H1 (cell line): Measurements from ENCODE around the gene MT4. TPM values are rescaled to one million over a fixed set of nuclear protein-coding genes. Genes with fewer than 3 reads are reported as not detected.

Source experiments
- CTCF ChIA-PET: fragments of 300-600 bp; sonication (Branson Sonifier 250); formaldehyde crosslinking; loops from one replicate; lab custom pipeline; 2021; ENCODE audit not compliant: partially characterized antibody; lab: Charles Lee
- POLR2A ChIA-PET: fragments of 300-600 bp; sonication (Branson Sonifier 250); formaldehyde crosslinking; loops from one replicate; lab custom pipeline; 2021; ENCODE audit warnings: inconsistent platforms; ENCODE audit not compliant: partially characterized antibody; lab: Charles Lee
- DNase-seq, 2 experiments: peaks; one replicate each; pipeline versions ENCODE4 v3.0.0 to v3.0.0-alpha.2; 2010 to 2022; ENCODE audit warnings: low spot score in 2 of 2, low read depth in 1 of 2, mixed read lengths in 1 of 2
- FAIRE-seq: peaks from 2 replicates; lab custom pipeline; 2011; peaks lifted over from hg19 to GRCh38; lab: Jason Lieb, UNC
- H2AFZ ChIP-seq: 2 replicates; pipeline ENCODE4 v1.8.1; 2012; ENCODE audit warnings: low read length, inconsistent platforms
- H2AK5ac ChIP-seq: 2 replicates; pipeline ENCODE4 v1.6.1; 2013; ENCODE audit warnings: low read depth, low read length
- H2BK120ac ChIP-seq: replicated peaks from 2 replicates; pipeline ENCODE3; 2013; ENCODE audit warnings: low read depth, low read length, inconsistent platforms
- H2BK12ac ChIP-seq: 2 replicates; pipeline ENCODE4 v1.6.1; 2013; ENCODE audit warnings: low read depth, low read length
- H2BK15ac ChIP-seq: 2 replicates; pipeline ENCODE4 v1.6.1; 2013; ENCODE audit warnings: low read length
- H2BK20ac ChIP-seq: 2 replicates; pipeline ENCODE4 v1.6.1; 2013; ENCODE audit warnings: low read length
- H2BK5ac ChIP-seq: 2 replicates; pipeline ENCODE4 v1.6.1; 2013; ENCODE audit warnings: low read depth, low read length
- H3K14ac ChIP-seq: 2 replicates; pipeline ENCODE4 v1.6.1; 2013; ENCODE audit warnings: inconsistent platforms; ENCODE audit not compliant: insufficient read length
- H3K18ac ChIP-seq: 2 replicates; pipeline ENCODE4 v1.6.1; 2013; ENCODE audit warnings: low read length; ENCODE audit errors: extremely low read depth
- H3K23ac ChIP-seq: 2 replicates; pipeline ENCODE4 v1.6.1; 2013; ENCODE audit warnings: inconsistent platforms; ENCODE audit not compliant: insufficient read length
- H3K23me2 ChIP-seq: 2 replicates; pipeline ENCODE4 v1.6.1; 2013; ENCODE audit warnings: low read depth, low read length
- H3K27ac ChIP-seq: 2 replicates; pipeline ENCODE4 v1.6.1; 2011; ENCODE audit warnings: low read depth, low read length, inconsistent platforms
- H3K27me3 ChIP-seq, 4 experiments: replicated peaks in 1 of 4; 1 replicate in 1 of 4; 2 replicates in 3 of 4; pipeline versions ENCODE4 v1.6.1 to v1.8.1; 2011 to 2013; ENCODE audit warnings: low read length in 3 of 4, mild to moderate bottlenecking in 3 of 4, inconsistent platforms in 2 of 4, mixed read lengths in 2 of 4, moderate library complexity in 1 of 4; ENCODE audit not compliant: control insufficient read depth in 3 of 4, insufficient read depth in 3 of 4; ENCODE audit errors: extremely low read depth in 1 of 4
- H3K36me3 ChIP-seq, 4 experiments: 2 replicates each; pipeline versions ENCODE4 v1.6.1 to v1.8.1; 2011 to 2013; ENCODE audit warnings: mild to moderate bottlenecking in 4 of 4, low read length in 3 of 4, moderate library complexity in 2 of 4, control low read depth in 1 of 4, inconsistent platforms in 1 of 4; ENCODE audit not compliant: insufficient read depth in 4 of 4, control insufficient read depth in 2 of 4
- H3K4ac ChIP-seq: replicated peaks from 2 replicates; pipeline ENCODE3; 2013; ENCODE audit warnings: low read length, low read depth, mixed read lengths, inconsistent platforms; ENCODE audit not compliant: insufficient read length
- H3K4me1 ChIP-seq, 4 experiments: replicated peaks in 1 of 4; 1 replicate in 1 of 4; 2 replicates in 3 of 4; pipeline versions ENCODE4 v1.6.1 to v1.8.1; 2011 to 2013; ENCODE audit warnings: low read length in 3 of 4, inconsistent platforms in 2 of 4, mixed read lengths in 1 of 4; ENCODE audit not compliant: insufficient read depth in 4 of 4, control insufficient read depth in 3 of 4
- H3K4me2 ChIP-seq, 2 experiments: 2 replicates each; pipeline versions ENCODE4 v1.6.1 to v1.8.1; 2011 to 2013; ENCODE audit warnings: low read depth in 2 of 2, low read length in 2 of 2, control low read depth in 1 of 2, inconsistent platforms in 1 of 2, mild to moderate bottlenecking in 1 of 2; ENCODE audit not compliant: insufficient read depth in 1 of 2
- H3K4me3 ChIP-seq, 4 experiments: fragments of 200-600, 300-600 bp in 1 of 4; sonication (generic), shearing (Covaris generic), sonication (Bioruptor Twin) in 1 of 4; 2 replicates each; pipeline versions ENCODE4 v1.5.1 to v1.8.1; 2011 to 2016; ENCODE audit warnings: low read length in 4 of 4, low read depth in 3 of 4, control low read depth in 2 of 4, inconsistent platforms in 2 of 4, mild to moderate bottlenecking in 2 of 4, mixed read lengths in 1 of 4, moderate library complexity in 1 of 4; ENCODE audit not compliant: insufficient read depth in 2 of 4; ENCODE audit errors: extremely low read depth in 1 of 4
- H3K56ac ChIP-seq: replicated peaks from 2 replicates; pipeline ENCODE3; 2013; ENCODE audit warnings: low read depth, mild to moderate bottlenecking, mixed read lengths, low read length, inconsistent platforms; ENCODE audit not compliant: insufficient read length
- H3K79me1 ChIP-seq: 2 replicates; pipeline ENCODE4 v1.6.1; 2013; ENCODE audit warnings: low read depth, low read length, control low read depth
- H3K79me2 ChIP-seq, 2 experiments: 2 replicates each; pipeline versions ENCODE4 v1.6.1 to v1.8.1; 2012 to 2013; ENCODE audit warnings: low read length in 2 of 2, mild to moderate bottlenecking in 2 of 2, inconsistent platforms in 1 of 2; ENCODE audit not compliant: insufficient read depth in 2 of 2, control insufficient read depth in 1 of 2
- H3K9ac ChIP-seq, 4 experiments: replicated peaks in 1 of 4; 1 replicate in 1 of 4; 2 replicates in 3 of 4; pipeline versions ENCODE4 v1.6.1 to v1.8.1; 2011 to 2013; ENCODE audit warnings: low read depth in 3 of 4, low read length in 3 of 4, control low read depth in 2 of 4, mild to moderate bottlenecking in 2 of 4, moderate library complexity in 2 of 4, inconsistent platforms in 1 of 4; ENCODE audit errors: extremely low read depth in 1 of 4
- H3K9me3 ChIP-seq, 2 experiments: 2 replicates each; pipeline versions ENCODE4 v1.6.1 to v1.8.1; 2012 to 2013; ENCODE audit warnings: mild to moderate bottlenecking in 2 of 2, moderate library complexity in 2 of 2, control low read depth in 1 of 2, inconsistent platforms in 1 of 2, low read depth in 1 of 2, low read length in 1 of 2, mixed read lengths in 1 of 2; ENCODE audit not compliant: insufficient read depth in 2 of 2
- H4K20me1 ChIP-seq, 2 experiments: replicated peaks in 1 of 2; 2 replicates each; pipeline versions ENCODE3 to v1.8.1; 2011 to 2013; ENCODE audit warnings: inconsistent platforms in 2 of 2, low read length in 2 of 2, mild to moderate bottlenecking in 1 of 2; ENCODE audit not compliant: insufficient read depth in 2 of 2, control insufficient read depth in 1 of 2
- H4K5ac ChIP-seq: 2 replicates; pipeline ENCODE4 v1.6.1; 2013; ENCODE audit warnings: low read length, low read depth, mixed read lengths, inconsistent platforms; ENCODE audit not compliant: insufficient read length
- H4K8ac ChIP-seq: 2 replicates; pipeline ENCODE4 v1.8.0; 2013; ENCODE audit warnings: mild to moderate bottlenecking, moderate library complexity, low read length, inconsistent platforms; ENCODE audit not compliant: insufficient read depth; ENCODE audit errors: extremely low read depth
- H4K91ac ChIP-seq: replicated peaks from 2 replicates; pipeline ENCODE3; 2013; ENCODE audit warnings: low read length, mixed read lengths, inconsistent platforms; ENCODE audit not compliant: insufficient read length
- EZH2 ChIP-seq: fragments of 200-600 bp; sonication (generic); IDR thresholded peaks from 2 replicates; pipeline ENCODE4 v1.7.1; 2012; ENCODE audit warnings: low read depth, mild to moderate bottlenecking, moderate library complexity, low read length, inconsistent platforms; ENCODE audit not compliant: severe bottlenecking
- HDAC6 ChIP-seq: IDR thresholded peaks from one replicate; pipeline ENCODE4 v1.7.1; 2012; ENCODE audit warnings: low read depth, mild to moderate bottlenecking, inconsistent platforms, low read length, moderate library complexity
- MAFK ChIP-seq: IDR thresholded peaks from 2 replicates; pipeline ENCODE4 v1.6.1; 2012; ENCODE audit warnings: low read depth, mild to moderate bottlenecking, improper control_type of control experiment, low read length
- POLR2A ChIP-seq, 2 experiments: IDR thresholded peaks; 1 replicate in 1 of 2; 2 replicates in 1 of 2; pipeline ENCODE4 v1.6.1; 2011; ENCODE audit warnings: low read depth in 2 of 2, low read length in 2 of 2, mild to moderate bottlenecking in 2 of 2; ENCODE audit errors: control extremely low read depth in 1 of 2
- POU5F1 ChIP-seq: IDR thresholded peaks from 2 replicates; pipeline ENCODE4 v1.6.1; 2011; ENCODE audit warnings: low read depth, mild to moderate bottlenecking, low read length, moderate library complexity
- SRF ChIP-seq: IDR thresholded peaks from 2 replicates; pipeline ENCODE4 v1.6.1; 2011; ENCODE audit warnings: mild to moderate bottlenecking, low read depth, low read length, moderate library complexity
- TAF7 ChIP-seq: optimal IDR thresholded peaks from 2 replicates; pipeline ENCODE3; 2011; ENCODE audit warnings: low read depth, mild to moderate bottlenecking, inconsistent platforms, low read length, moderate library complexity, borderline replicate concordance
- TBP ChIP-seq: IDR thresholded peaks from 2 replicates; pipeline ENCODE4 v1.6.1; 2011; ENCODE audit warnings: low read depth, low read length, improper control_type of control experiment
- ZNF274 ChIP-seq: IDR thresholded peaks from 2 replicates; pipeline ENCODE4 v1.7.0; 2012; ENCODE audit warnings: low read length, borderline replicate concordance; ENCODE audit errors: extremely low read depth
- WGBS, 2 experiments: shearing (Covaris generic) in 1 of 2; methylation state at CpG; one replicate each; pipeline versions ENCODE4 v1.1.6 to v1.1.7; 2013 to 2015; ENCODE audit warnings: low lambda C conversion rate in 2 of 2, mixed read lengths in 2 of 2, inconsistent platforms in 1 of 2, low coverage in 1 of 2, missing lambda C conversion rate in 1 of 2; ENCODE audit not compliant: insufficient replicate concordance in 2 of 2, insufficient coverage in 1 of 2, insufficient read length in 1 of 2; ENCODE audit errors: extremely low coverage in 1 of 2, missing lambda C conversion rate in 1 of 2; 5-methylcytosine and 5-hydroxymethylcytosine counted together
- polyA plus RNA-seq, 7 experiments: library from polyadenylated mRNA; depleted of rRNA in 3 of 7; stranded (reverse) in 5 of 7; unstranded in 2 of 7; fragments of >200 nt in 5 of 7; fragments of 200-250 nt in 2 of 7; gene quantifications; 1 replicate in 5 of 7; 2 replicates in 1 of 7; 4 replicates in 1 of 7; pipeline versions ENCODE4 v1.2.1 to v1.2.3, GENCODE V29; 2011 to 2013; ENCODE audit warnings: missing spikeins in 2 of 7, mixed read lengths in 2 of 7
- total RNA-seq: library from RNA; stranded (reverse); fragmentation: NEBNext Ultra II Directional; extraction: Animal tissue kit (Norgen Biotek cat#: 25700); gene quantifications from 2 replicates; pipeline ENCODE4 v1.2.1, GENCODE V29; 2021
- TF ChIP-seq, protein P1 (sequence below): IDR thresholded peaks from 2 replicates; pipeline ENCODE4 v1.6.1; 2012; ENCODE audit warnings: low read length, inconsistent platforms
- TF ChIP-seq, protein P2 (sequence below): IDR thresholded peaks from 2 replicates; pipeline ENCODE4 v1.6.1; 2012; ENCODE audit warnings: inconsistent platforms

Gene MT4
- total and polyA plus RNA-seq, 2 of the 8 experiments (the other 6 are each of a cell fraction or from before 2014, with no cell fraction given): not detected

DNA sequence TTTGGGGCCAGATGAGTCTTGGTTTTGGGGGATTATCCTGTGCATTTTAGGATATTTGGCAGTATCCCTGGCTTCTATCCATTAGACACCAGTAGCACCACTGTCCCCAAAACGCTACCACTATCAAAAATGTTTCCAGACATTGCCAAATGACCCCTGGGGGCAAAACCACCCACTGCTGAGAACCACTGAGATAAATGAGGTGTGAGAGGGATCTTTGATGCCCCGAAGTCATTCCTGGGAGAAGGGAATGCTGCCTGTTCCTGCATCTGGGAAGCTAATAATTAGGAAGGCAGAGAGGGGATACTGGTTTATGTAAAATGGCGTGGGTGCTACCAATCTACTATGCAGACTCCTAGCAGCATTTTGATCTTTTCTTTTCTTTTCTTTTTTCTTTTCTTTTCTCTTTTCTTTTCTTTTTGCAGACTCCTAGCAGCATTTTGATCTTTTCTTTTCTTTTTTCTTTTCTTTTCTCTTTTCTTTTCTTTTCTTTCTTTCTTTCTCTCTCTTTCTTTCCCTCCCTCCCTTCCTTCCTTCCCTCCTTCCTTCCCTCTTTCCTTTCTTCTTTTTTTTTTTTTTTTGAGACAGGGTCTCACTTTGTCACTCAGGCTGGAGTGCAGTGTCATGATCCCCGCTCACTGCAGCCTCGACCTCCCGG is 15.6 kb downstream of the MT4 start:
- H3K9me3 ChIP-seq: peaks cover 4 to 6% of the 10 kb centered on the region in 2 experiments; a peak in 2 of 4 replicates
- H3K56ac ChIP-seq: no peak overlapping the region
- DNase-seq (no peak), FAIRE-seq (no peak)
- no peak overlapping the region for H2BK5ac ChIP-seq
- no peak overlapping the region for H4K91ac ChIP-seq
- H3K79me2 ChIP-seq: no peaks in the 10 kb centered on the region
- H2AK5ac ChIP-seq: no peak overlapping the region
- no peak overlapping the region for H4K8ac ChIP-seq
- H3K9ac ChIP-seq: no peak overlapping the region
- no peak overlapping the region for H3K4ac ChIP-seq
- no peak overlapping the region for H2BK12ac ChIP-seq
- H2BK120ac ChIP-seq: no peak overlapping the region
- no peak overlapping the region for H4K5ac ChIP-seq
- H2BK20ac ChIP-seq: no peak overlapping the region
- no peak overlapping the region for H2BK15ac ChIP-seq
- no peaks in the 10 kb centered on the region for H3K36me3 ChIP-seq
- H3K4me3 ChIP-seq: no peak overlapping the region
- H3K4me1 ChIP-seq: no peaks in the 10 kb centered on the region
- POLR2A ChIA-PET: interaction anchor here (0.6 kb wide), 1 partner anchor 126 kb away, joined by 3 read pairs; no protein-coding TSS in a partner anchor
- no peaks in the 10 kb centered on the region for H4K20me1 ChIP-seq
- no peaks in the 10 kb centered on the region; a peak in 2 of 7 replicates for H3K27me3 ChIP-seq
- no peak overlapping the region for H3K23ac ChIP-seq
- no peaks in the 10 kb centered on the region for H3K79me1 ChIP-seq
- 82% methylated on average over 6 of the region's 6 CpGs; no CpG with 5 or more reads in 1 of the 2 experiments for WGBS, 2 experiments
- no peak overlapping the region for H3K27ac ChIP-seq
- H2AFZ ChIP-seq: no peak overlapping the region
- H3K18ac ChIP-seq: no peak overlapping the region
- H3K14ac ChIP-seq: no peak overlapping the region
- no peak overlapping the region for H3K4me2 ChIP-seq
- CTCF ChIA-PET: interaction anchor here (0.5 to 0.7 kb wide), 3 partner anchors 62 to 1871 kb away, joined by 3 to 4 read pairs (median 4); no protein-coding TSS in a partner anchor
- no peaks in the 10 kb centered on the region for H3K23me2 ChIP-seq
- TF ChIP-seq TBP: no peak
- no peak for TF ChIP-seq POU5F1
- TF ChIP-seq ZNF274: no peak
- no peak for TF ChIP-seq HDAC6
- TF ChIP-seq EZH2: no peak
- no peak for TF ChIP-seq SRF
- TF ChIP-seq, protein P1, sequence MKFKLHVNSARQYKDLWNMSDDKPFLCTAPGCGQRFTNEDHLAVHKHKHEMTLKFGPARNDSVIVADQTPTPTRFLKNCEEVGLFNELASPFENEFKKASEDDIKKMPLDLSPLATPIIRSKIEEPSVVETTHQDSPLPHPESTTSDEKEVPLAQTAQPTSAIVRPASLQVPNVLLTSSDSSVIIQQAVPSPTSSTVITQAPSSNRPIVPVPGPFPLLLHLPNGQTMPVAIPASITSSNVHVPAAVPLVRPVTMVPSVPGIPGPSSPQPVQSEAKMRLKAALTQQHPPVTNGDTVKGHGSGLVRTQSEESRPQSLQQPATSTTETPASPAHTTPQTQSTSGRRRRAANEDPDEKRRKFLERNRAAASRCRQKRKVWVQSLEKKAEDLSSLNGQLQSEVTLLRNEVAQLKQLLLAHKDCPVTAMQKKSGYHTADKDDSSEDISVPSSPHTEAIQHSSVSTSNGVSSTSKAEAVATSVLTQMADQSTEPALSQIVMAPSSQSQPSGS: no peak
- no peak for TF ChIP-seq POLR2A (IDR thresholded peaks at IDR 0.05; ENCODE audit: control extremely low read depth in 1 of 2, low read depth in 2 of 2, low read length in 2 of 2)
- TF ChIP-seq MAFK: no peak
- TF ChIP-seq TAF7: no peak
- TF ChIP-seq, protein P2, sequence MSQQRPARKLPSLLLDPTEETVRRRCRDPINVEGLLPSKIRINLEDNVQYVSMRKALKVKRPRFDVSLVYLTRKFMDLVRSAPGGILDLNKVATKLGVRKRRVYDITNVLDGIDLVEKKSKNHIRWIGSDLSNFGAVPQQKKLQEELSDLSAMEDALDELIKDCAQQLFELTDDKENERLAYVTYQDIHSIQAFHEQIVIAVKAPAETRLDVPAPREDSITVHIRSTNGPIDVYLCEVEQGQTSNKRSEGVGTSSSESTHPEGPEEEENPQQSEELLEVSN: no peak
